DMS53 treated with DMSO at 0.1 percent for 48 hours (cell line): ENCODE results near the gene UBE2Q2.
A peak's percentile ranks its signal among the peaks of the same experiment; 100 is the strongest.

ENCODE experiments used
- DNase-seq: peaks from one replicate; lab custom pipeline; 2025; ENCODE audit not compliant: unreplicated experiment; lab: John Stamatoyannopoulos, UW

UBE2Q2 gene

GRCh38 chr15:75921732-75922703 is 78.8 kb downstream of the UBE2Q2 start:
- DNase-seq, result peak; percentile 3

GRCh38 chr15:75923756-75924155 is 80.5 kb downstream of the UBE2Q2 start:
- DNase-seq, result no peak

GRCh38 chr15:75924576-75924975 is 81.3 kb downstream of the UBE2Q2 start:
- no peak for DNase-seq

- DNase-seq, result no peak
Observed at GRCh38 chr15:75925440-75925839, 82.2 kb downstream of the UBE2Q2 start.

- DNase-seq, result no peak
Observed at GRCh38 chr15:75926931-75927330, 83.7 kb downstream of the UBE2Q2 start.

DNA sequence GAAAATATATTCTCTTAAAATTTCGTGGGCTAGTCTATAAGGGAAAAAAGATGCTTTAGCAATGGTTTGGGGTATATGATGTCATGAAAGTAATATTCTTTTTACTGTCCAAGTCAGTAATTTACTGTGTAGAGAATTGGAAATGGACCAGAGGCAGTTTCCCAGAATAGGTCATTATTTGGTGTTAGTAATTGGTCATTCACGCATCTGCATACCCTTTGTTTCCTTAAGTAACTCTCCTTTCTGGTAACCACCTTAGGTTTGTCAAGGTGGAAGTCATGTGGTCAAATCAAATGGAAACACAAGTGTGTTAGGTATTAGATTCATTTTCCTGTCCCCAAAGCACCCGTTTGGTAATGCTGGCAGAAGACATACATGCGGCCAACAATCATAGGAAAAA is 84.4 kb downstream of the UBE2Q2 start:
- DNase-seq, result no peak

- DNase-seq, result peak; percentile 8
Observed at GRCh38 chr15:75928680-75929608, 85.7 kb downstream of the UBE2Q2 start.

- no peak for DNase-seq
Observed at GRCh38 chr15:75929799-75930565, 86.7 kb downstream of the UBE2Q2 start.

DNA sequence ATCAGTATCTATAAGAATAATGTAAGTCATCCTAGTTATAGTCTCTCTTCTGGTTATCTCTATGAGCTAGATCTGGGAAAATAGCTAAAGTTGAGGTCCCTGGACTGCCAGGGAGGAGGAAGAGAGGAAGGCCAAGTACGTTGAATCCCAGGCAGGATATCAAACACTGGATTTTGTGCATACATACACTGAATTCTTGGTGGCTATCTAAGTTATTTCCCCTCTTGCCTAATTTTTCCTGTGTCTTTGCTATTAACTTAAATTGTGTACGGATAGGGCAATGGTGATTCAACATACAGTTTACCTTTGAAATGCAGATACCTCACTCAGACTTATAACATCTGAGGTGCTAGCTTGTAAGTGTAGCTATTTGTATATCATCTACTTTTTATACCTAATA is 87.6 kb downstream of the UBE2Q2 start:
- no peak for DNase-seq

GRCh38 chr15:75942464-75942863 is 99.2 kb downstream of the UBE2Q2 start:
- no peak for DNase-seq

GRCh38 chr15:75943246-75943645 is 100.0 kb downstream of the UBE2Q2 start:
- DNase-seq, result no peak

DNA sequence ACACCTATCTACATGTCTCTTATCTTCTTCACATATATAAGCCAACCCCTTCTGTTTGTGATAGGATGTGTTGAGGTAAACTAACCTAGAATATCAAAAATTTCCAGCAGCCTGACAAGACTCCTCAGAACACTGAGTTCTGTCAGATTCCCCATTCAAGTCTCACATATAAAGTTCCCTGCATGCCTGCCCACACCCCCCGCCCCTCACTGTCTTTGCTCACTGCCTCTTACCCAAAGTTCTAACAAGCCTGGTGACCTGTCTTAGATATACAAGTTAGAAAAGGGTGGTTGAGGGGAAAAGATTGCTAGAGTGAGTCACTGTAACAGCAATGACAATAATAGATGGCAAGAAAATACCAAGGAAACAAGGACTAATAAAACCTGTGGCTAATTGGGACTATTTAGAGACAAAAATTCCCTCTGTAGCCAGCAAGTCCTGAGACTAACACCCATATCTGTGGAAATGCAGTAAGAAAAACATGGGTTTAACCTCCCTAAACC is 100.5 kb downstream of the UBE2Q2 start:
- DNase-seq, result no peak

DNA sequence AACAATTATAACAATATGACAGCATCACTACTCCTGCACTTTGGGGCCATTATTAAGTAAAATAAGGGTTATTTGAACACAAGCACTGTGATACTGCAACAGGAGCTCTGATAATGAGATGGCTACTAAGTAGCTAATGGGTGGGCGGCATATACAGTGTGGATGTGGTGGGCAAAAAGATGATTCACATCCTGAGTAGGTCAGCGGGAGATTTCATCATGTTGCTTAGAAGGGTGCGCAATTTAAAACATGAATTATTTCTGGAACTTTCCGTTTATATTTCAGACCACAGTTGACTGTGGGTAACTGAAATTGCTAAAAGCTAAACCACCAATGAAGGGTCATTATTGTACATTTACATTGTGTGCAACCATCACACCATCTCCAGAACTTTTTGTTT is 102.7 kb downstream of the UBE2Q2 start:
- DNase-seq, result no peak

- no peak for DNase-seq
Observed at GRCh38 chr15:75947092-75947491, 103.8 kb downstream of the UBE2Q2 start.

DNA sequence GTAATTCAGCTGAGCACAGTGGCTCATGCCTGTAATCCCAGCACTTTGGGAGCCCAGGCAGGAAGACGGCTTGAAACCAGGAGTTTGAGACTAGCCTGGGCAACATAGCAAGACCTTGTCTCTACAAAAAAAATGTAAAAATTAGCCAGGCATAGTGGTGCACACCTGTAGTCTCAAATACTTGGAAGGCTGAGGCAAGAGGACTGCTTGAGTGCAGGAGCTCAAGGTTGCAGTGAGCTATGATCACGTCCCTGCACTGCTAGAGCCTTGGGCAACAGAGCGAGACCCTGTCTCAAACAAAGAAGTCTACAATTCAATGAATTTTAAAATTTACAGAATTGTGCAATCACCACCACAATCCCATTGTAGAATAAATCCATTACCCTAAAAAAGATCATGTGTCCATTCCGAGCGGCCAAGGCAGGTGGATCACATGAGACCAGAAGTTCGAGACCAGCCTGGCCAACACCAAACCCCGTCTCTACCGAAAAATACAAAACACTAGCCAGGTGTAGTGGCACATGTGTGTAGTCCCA is 105.6 kb downstream of the UBE2Q2 start:
- DNase-seq, result no peak
